ENCODE measurements around the gene SLC38A10. TPM values are rescaled to one million over a fixed set of nuclear protein-coding genes. Genes with fewer than 3 reads are reported as not detected.

Gene SLC38A10
- total RNA-seq, 3 donors from 2014 or later (not counting 1 experiment from before 2014, with no cell fraction given): 72.2 to 104 (median 90.5) TPM

DNA sequence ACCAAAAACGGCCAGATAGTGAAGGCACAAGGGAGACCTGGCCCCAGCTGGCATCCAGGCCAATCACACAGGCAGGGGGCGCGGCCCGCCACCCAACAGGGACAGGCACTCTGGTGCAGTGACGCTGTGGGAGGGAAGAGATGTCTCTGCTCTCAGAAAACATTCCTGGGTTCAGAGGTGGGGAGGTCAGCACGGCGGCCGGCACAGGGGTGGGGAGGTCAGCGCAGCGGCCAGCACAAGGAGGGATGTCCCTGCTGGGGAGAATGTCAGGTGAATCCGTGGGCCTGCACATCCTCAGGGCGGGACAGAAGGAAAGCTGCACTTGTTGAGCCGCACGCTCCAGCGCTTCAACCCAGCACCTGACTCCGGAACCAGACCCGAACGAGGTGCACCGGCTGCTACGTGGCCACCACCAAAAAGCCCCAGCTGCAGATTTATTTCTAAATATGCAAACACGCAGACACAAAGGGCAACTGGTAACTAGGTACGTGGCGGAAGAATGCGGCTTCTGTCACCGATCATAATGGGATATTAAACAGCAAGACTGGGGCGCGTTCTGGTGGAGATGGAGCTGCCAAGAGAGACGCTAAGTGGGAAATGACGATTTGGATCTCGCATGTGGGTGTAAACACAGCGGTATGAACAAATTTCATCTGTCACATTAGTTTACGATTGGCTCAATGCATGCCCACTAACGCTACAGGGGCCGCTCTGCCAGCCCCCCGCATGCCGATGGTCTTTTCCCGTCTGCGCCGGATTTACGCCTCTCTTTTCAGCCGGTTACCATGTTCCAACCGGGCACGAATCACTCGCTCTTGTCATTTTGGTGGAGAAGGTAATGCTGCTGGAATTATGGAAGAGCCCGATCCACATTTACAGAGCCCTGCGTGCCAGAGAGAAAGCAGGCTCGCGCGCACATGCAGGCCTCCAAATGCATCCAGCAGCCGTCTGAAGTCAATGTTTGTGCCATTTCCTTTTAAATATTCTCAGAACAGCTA is 15.5 kb downstream of the SLC38A10 start:
- WGBS (ENCODE audit: insufficient coverage): 97% methylated on average over 50 of the region's 50 CpGs
- Histone ChIP-seq H3K4me3 (ENCODE audit: low read length) (no peak overlapping the region), H3K4me1 (ENCODE audit: control insufficient read depth, insufficient read depth, low read length) (peaks cover 5% of the 10 kb centered on the region), H3K27me3 (ENCODE audit: control insufficient read depth, insufficient read depth, low read length) (no peaks in the 10 kb centered on the region), H3K27ac (ENCODE audit: low read length) (no peak overlapping the region), H3K36me3 (ENCODE audit: control insufficient read depth, insufficient read depth, low read length) (peaks cover 60% of the 10 kb centered on the region), H3K9me3 (ENCODE audit: control insufficient read depth, insufficient read depth, low read length) (no peaks in the 10 kb centered on the region)
- Mint-ChIP-seq H3K4me3 (no peak overlapping the region), H3K27me3 (ENCODE audit: low read depth in 2 of 2) (no peaks in the 10 kb centered on the region), H3K9me3 (no peaks in the 10 kb centered on the region), H3K4me1 (peaks cover 5 to 9% of the 10 kb centered on the region in 2 donors), H3K27ac (no peak overlapping the region), H3K36me3 (no peaks in the 10 kb centered on the region)
- DNase-seq: no peak
- intact Hi-C loops (cut with micrococcal nuclease): no loop called here
- TF ChIP-seq, protein P1, sequence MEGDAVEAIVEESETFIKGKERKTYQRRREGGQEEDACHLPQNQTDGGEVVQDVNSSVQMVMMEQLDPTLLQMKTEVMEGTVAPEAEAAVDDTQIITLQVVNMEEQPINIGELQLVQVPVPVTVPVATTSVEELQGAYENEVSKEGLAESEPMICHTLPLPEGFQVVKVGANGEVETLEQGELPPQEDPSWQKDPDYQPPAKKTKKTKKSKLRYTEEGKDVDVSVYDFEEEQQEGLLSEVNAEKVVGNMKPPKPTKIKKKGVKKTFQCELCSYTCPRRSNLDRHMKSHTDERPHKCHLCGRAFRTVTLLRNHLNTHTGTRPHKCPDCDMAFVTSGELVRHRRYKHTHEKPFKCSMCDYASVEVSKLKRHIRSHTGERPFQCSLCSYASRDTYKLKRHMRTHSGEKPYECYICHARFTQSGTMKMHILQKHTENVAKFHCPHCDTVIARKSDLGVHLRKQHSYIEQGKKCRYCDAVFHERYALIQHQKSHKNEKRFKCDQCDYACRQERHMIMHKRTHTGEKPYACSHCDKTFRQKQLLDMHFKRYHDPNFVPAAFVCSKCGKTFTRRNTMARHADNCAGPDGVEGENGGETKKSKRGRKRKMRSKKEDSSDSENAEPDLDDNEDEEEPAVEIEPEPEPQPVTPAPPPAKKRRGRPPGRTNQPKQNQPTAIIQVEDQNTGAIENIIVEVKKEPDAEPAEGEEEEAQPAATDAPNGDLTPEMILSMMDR (IDR thresholded peaks at IDR 0.05): no peak
- ATAC-seq: no peak

DNA sequence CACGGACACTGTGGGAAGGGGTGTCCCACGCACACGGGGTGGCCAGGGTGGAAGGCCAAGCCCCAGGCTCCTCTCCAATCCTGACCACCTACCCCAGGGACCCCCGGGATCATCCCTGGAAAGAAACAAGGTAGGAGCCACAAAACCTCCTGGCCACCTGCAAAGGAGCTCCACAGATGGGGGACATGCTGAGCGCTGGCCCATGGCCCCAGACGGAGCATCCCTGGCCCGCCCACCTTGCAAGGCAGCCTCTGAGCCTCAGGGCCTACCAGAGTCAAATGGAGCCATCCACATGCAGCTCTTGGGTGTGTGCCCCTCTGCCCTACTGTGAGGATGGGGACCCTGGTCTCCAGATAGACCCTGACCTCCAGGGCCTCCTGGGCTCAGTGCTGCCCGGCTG is 16.3 kb downstream of the SLC38A10 start:
- WGBS (ENCODE audit: insufficient coverage): 96% methylated on average over 8 of the region's 8 CpGs

DNA sequence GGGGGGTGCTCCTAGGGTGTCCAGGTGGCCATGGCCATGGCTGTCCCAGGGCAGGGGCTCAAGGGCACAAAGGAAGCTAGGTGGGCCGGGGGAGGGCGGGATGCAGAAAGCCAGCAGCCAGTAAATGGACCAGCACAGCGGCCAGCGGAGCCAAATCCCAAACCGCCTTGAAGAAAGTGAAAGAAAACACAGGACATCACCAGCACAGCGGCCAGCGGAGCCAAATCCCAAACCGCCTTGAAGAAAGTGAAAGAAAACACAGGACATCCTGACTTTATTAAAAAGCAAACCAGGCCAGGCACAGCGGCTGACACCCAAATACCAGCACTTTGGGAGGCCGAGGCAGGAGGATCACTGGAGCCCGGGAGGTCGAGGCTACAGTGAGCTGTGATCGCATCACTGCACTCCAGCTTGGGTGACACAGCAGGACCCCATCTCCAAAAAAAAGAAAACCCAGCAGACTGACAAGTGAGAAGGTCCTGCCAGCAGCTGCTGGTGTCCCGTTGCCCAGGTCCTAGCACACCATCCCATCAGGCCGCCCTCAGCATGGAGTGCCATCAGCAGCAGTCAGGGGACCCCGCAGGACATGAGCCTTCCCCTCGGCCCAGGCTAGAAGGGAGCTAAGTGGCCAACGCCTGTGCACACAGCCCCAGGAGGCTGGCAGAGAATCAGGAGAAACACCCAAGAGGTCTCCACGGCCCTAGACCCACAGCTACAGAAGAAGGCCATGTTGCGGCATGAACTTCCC is 17.0 kb downstream of the SLC38A10 start:
- no peaks in the 10 kb centered on the region for H3K36me3 Mint-ChIP-seq
- DNase-seq: no peak
- Histone ChIP-seq H3K27me3 (ENCODE audit: control insufficient read depth, insufficient read depth, low read length) (no peaks in the 10 kb centered on the region), H3K36me3 (ENCODE audit: control insufficient read depth, insufficient read depth, low read length) (peaks cover 71% of the 10 kb centered on the region), H3K4me3 (ENCODE audit: low read length) (no peak overlapping the region), H3K4me1 (ENCODE audit: control insufficient read depth, insufficient read depth, low read length) (no peaks in the 10 kb centered on the region), H3K9me3 (ENCODE audit: control insufficient read depth, insufficient read depth, low read length) (no peaks in the 10 kb centered on the region), H3K27ac (ENCODE audit: low read length) (no peak overlapping the region)
- TF ChIP-seq, protein P1 (IDR thresholded peaks at IDR 0.05): no peak
- intact Hi-C loops (cut with micrococcal nuclease): no loop called here
- H3K27me3 Mint-ChIP-seq (ENCODE audit: low read depth in 2 of 2): no peaks in the 10 kb centered on the region
- H3K9me3 Mint-ChIP-seq: no peaks in the 10 kb centered on the region
- ATAC-seq: no peak
- no peak overlapping the region for H3K4me3 Mint-ChIP-seq
- 97% methylated on average over 20 of the region's 20 CpGs for WGBS (ENCODE audit: insufficient coverage)
- H3K27ac Mint-ChIP-seq: no peak overlapping the region
- peaks cover 0 to 4% of the 10 kb centered on the region in 2 donors for H3K4me1 Mint-ChIP-seq

More for the DNA sequence above, 16.3 kb downstream of the SLC38A10 start:
- H3K4me1 ChIP-seq (ENCODE audit: control insufficient read depth, insufficient read depth, low read length): no peaks in the 10 kb centered on the region
- ATAC-seq (no peak), DNase-seq (no peak)
- intact Hi-C loops (cut with micrococcal nuclease): no loop called here
- Mint-ChIP-seq H3K27me3 (ENCODE audit: low read depth in 2 of 2) (no peaks in the 10 kb centered on the region), H3K4me3 (no peak overlapping the region), H3K4me1 (peaks cover 0 to 4% of the 10 kb centered on the region in 2 donors), H3K9me3 (no peaks in the 10 kb centered on the region), H3K27ac (no peak overlapping the region), H3K36me3 (no peaks in the 10 kb centered on the region)
- no peaks in the 10 kb centered on the region for H3K9me3 ChIP-seq (ENCODE audit: control insufficient read depth, insufficient read depth, low read length)
- H3K27me3 ChIP-seq (ENCODE audit: control insufficient read depth, insufficient read depth, low read length): no peaks in the 10 kb centered on the region
- H3K4me3 ChIP-seq (ENCODE audit: low read length): no peak overlapping the region
- H3K27ac ChIP-seq (ENCODE audit: low read length): no peak overlapping the region
- TF ChIP-seq, protein P1 (IDR thresholded peaks at IDR 0.05): no peak
- H3K36me3 ChIP-seq (ENCODE audit: control insufficient read depth, insufficient read depth, low read length): peaks cover 67% of the 10 kb centered on the region

Measured in natural killer cell (primary cell).